PC-9 (cell line): ENCODE measurements around the gene OTUD7B. TPM values are rescaled to one million over a fixed set of nuclear protein-coding genes. Genes with fewer than 3 reads are reported as not detected.

Experiments used
- BruUV-seq: library from RNA; stranded (reverse); fragments of 400-500 nt; replicated peaks from 2 replicates; lab custom pipeline; 2021; lab: Mats Ljungman, UMichigan
- CTCF ChIA-PET: fragments of 300-600 bp; sonication (Branson Sonifier 250); formaldehyde crosslinking; loops from one replicate; lab custom pipeline; 2022; ENCODE audit warnings: antibody characterized with exemption; lab: Charles Lee
- POLR2A ChIA-PET: fragments of 300-600 bp; sonication (Branson Sonifier 250); formaldehyde crosslinking; loops from one replicate; lab custom pipeline; 2022; ENCODE audit warnings: antibody characterized with exemption; ENCODE audit not compliant: unreplicated experiment; lab: Charles Lee
- DNase-seq, 2 experiments: peaks; one replicate each; pipeline versions ENCODE4 v3.0.0 to v3.0.0-alpha.2; 2015 to 2022; ENCODE audit warnings: mixed read lengths in 1 of 2
- H2AFZ ChIP-seq: fragments of 200-600 bp; sonication (generic); 2 replicates; pipeline ENCODE4 v1.8.1; 2017; ENCODE audit warnings: antibody characterized with exemption
- H3F3A ChIP-seq: fragments of 200-600 bp; sonication (generic); 2 replicates; pipeline ENCODE4 v1.8.1; 2017; ENCODE audit warnings: antibody characterized with exemption, mild to moderate bottlenecking, low read depth; ENCODE audit not compliant: insufficient read depth
- H3K27ac ChIP-seq: fragments of 200-600 bp; sonication (generic); 2 replicates; pipeline ENCODE4 v1.6.1; 2016; ENCODE audit warnings: mixed run types
- H3K27me3 ChIP-seq: fragments of 200-600 bp; sonication (generic); 2 replicates; pipeline ENCODE4 v1.6.1; 2016; ENCODE audit warnings: low read depth, mixed run types; ENCODE audit not compliant: insufficient read depth
- H3K36me3 ChIP-seq: fragments of 200-600 bp; sonication (generic); 2 replicates; pipeline ENCODE4 v1.6.1; 2016; ENCODE audit warnings: low read depth, mixed run types
- H3K4me1 ChIP-seq: fragments of 200-600 bp; sonication (generic); replicated peaks from 2 replicates; pipeline ENCODE4 v1.6.1; 2016; ENCODE audit warnings: mixed run types; ENCODE audit not compliant: insufficient read depth
- H3K4me2 ChIP-seq: fragments of 200-600 bp; sonication (generic); 2 replicates; pipeline ENCODE4 v1.6.1; 2017; ENCODE audit warnings: mixed run types
- H3K4me3 ChIP-seq: fragments of 200-600 bp; sonication (generic); 2 replicates; pipeline ENCODE4 v1.6.1; 2016; ENCODE audit warnings: mixed run types
- H3K79me2 ChIP-seq: fragments of 200-600 bp; sonication (generic); 2 replicates; pipeline ENCODE4 v1.6.1; 2017; ENCODE audit warnings: low read depth, mixed run types
- H3K9me2 ChIP-seq: fragments of 200-600 bp; sonication (generic); 2 replicates; pipeline ENCODE4 v1.8.1; 2017; ENCODE audit warnings: mild to moderate bottlenecking; ENCODE audit not compliant: insufficient read depth
- H3K9me3 ChIP-seq: fragments of 200-600 bp; sonication (generic); 2 replicates; pipeline ENCODE4 v1.8.1; 2016; ENCODE audit warnings: low read depth; ENCODE audit not compliant: insufficient read depth
- H4K20me1 ChIP-seq: fragments of 200-600 bp; sonication (generic); 2 replicates; pipeline ENCODE4 v1.8.1; 2017; ENCODE audit not compliant: insufficient read depth
- EZH2 ChIP-seq: fragments of 200-600 bp; sonication (generic); IDR thresholded peaks from 2 replicates; pipeline ENCODE4 v1.8.0; 2017; ENCODE audit warnings: antibody characterized with exemption, low read depth
- intact Hi-C: fragments of 100-400 bp; cut with micrococcal nuclease; formaldehyde crosslinking; loops from one replicate; pipeline ENCODE4 v1.10.0; 2022; ENCODE audit not compliant: unreplicated experiment
- total RNA-seq: library from RNA; stranded (reverse); gene quantifications from 2 replicates; pipeline ENCODE4 v1.2.3, GENCODE V29; 2021
- TF ChIP-seq, protein P1 (sequence below): fragments of 200-600 bp; sonication (generic); conservative IDR thresholded peaks from 2 replicates; pipeline ENCODE4 v1.6.1; 2017; ENCODE audit warnings: mixed run types, antibody characterized with exemption, mild to moderate bottlenecking, moderate library complexity

The OTUD7B gene
- total RNA-seq, 1 experiment from 2014 or later: 30.2 TPM

GRCh38 chr1:150022357-150022756, 11.8 kb upstream of the OTUD7B start:
- H3K9me3 ChIP-seq: no peaks in the 10 kb centered on the region; the same call in 1 of the 2 replicates
- POLR2A ChIA-PET: no interaction called here
- H3K27me3 ChIP-seq: no peaks in the 10 kb centered on the region
- H2AFZ ChIP-seq: no peak overlapping the region
- intact Hi-C loops: no loop called here
- H4K20me1 ChIP-seq: no peaks in the 10 kb centered on the region
- no peak overlapping the region for H3K4me3 ChIP-seq
- CTCF ChIA-PET: no interaction called here
- no peaks in the 10 kb centered on the region for H3K9me2 ChIP-seq
- TF ChIP-seq, protein P1, sequence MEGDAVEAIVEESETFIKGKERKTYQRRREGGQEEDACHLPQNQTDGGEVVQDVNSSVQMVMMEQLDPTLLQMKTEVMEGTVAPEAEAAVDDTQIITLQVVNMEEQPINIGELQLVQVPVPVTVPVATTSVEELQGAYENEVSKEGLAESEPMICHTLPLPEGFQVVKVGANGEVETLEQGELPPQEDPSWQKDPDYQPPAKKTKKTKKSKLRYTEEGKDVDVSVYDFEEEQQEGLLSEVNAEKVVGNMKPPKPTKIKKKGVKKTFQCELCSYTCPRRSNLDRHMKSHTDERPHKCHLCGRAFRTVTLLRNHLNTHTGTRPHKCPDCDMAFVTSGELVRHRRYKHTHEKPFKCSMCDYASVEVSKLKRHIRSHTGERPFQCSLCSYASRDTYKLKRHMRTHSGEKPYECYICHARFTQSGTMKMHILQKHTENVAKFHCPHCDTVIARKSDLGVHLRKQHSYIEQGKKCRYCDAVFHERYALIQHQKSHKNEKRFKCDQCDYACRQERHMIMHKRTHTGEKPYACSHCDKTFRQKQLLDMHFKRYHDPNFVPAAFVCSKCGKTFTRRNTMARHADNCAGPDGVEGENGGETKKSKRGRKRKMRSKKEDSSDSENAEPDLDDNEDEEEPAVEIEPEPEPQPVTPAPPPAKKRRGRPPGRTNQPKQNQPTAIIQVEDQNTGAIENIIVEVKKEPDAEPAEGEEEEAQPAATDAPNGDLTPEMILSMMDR: no peak
- no peak for TF ChIP-seq EZH2
- H3F3A ChIP-seq: peaks cover 36% of the 10 kb centered on the region
- no peaks in the 10 kb centered on the region for H3K36me3 ChIP-seq
- no peak for DNase-seq
- H3K79me2 ChIP-seq: no peaks in the 10 kb centered on the region
- peak overlapping the region; percentile 82 for H3K27ac ChIP-seq
- no TSS peak for BruUV-seq
- H3K4me2 ChIP-seq: no peak overlapping the region
- peaks cover 64% of the 10 kb centered on the region for H3K4me1 ChIP-seq

DNA sequence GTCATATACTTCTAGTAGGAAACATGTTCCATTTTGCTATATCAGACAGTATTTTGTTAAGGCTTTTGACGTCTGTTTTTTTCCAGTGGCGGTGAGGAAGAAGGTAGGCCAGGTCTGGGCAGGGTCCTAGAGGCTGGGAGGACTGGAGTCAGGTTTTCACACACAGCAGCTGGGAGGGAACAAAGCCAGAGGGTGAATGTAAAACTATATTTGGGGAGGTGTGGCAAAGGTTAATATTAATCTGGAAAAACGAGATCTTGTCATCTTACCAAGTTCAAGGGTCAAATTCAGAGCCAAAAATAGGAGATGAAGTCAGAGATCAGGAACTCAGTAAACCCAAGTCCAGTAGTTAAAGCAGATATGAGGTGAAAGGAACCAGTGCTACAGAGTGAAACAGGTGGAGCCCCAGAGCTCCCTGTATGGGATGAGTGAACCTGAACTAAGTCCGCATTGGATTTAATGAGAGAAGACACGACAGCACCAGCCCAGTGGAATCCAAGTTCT, 10.7 kb upstream of the OTUD7B start:
- Histone ChIP-seq H2AFZ (no peak overlapping the region), H3K4me1 (peaks cover 75% of the 10 kb centered on the region), H3F3A (peaks cover 47% of the 10 kb centered on the region), H3K9me3 (no peaks in the 10 kb centered on the region; the same call in 1 of the 2 replicates), H3K4me3 (peak overlapping the region; percentile 24; the same call in 1 of the 2 replicates), H3K36me3 (no peaks in the 10 kb centered on the region), H3K79me2 (no peaks in the 10 kb centered on the region), H3K4me2 (peak overlapping the region; percentile 73), H3K27me3 (no peaks in the 10 kb centered on the region), H3K27ac (peak overlapping the region; percentile 82), H4K20me1 (no peaks in the 10 kb centered on the region), H3K9me2 (no peaks in the 10 kb centered on the region)
- intact Hi-C loops: no loop called here
- no peak for TF ChIP-seq EZH2
- TF ChIP-seq, protein P1: no peak
- CTCF ChIA-PET: no interaction called here
- BruUV-seq: no TSS peak
- peak; percentile 33 to 94 for DNase-seq
- POLR2A ChIA-PET: interaction anchor here (0.6 kb wide), 1 partner anchor 38 kb away, joined by 8 read pairs; no protein-coding TSS in a partner anchor

DNA sequence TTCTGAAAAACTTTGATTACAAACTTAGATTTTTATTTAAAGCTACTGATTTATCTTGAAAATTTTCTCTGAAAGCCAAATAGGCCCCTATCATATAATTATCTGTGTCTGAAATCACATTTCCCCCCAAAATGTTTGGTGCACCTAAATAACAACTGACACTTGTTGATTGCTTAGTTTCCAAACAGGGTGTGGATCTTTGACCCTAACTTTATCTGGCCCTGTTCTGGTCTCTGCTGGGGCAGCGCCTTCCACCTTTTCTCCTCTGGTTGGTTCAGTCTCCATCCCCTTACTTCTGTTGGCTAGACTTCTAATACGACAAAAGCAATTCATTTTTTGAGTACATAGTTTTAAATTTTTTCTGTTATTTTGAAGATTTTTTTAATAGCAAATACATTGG, 10.2 kb upstream of the OTUD7B start:
- TSS peak; percentile 41 for BruUV-seq
- Histone ChIP-seq H2AFZ (no peak overlapping the region), H3K27me3 (no peaks in the 10 kb centered on the region), H3K9me2 (no peaks in the 10 kb centered on the region), H3K27ac (peak overlapping the region; percentile 82), H3K9me3 (no peaks in the 10 kb centered on the region; the same call in 1 of the 2 replicates), H3K4me1 (peaks cover 76% of the 10 kb centered on the region), H3K4me2 (peak overlapping the region; percentile 73), H3K79me2 (no peaks in the 10 kb centered on the region), H4K20me1 (no peaks in the 10 kb centered on the region), H3F3A (peaks cover 52% of the 10 kb centered on the region), H3K36me3 (no peaks in the 10 kb centered on the region), H3K4me3 (no peak overlapping the region; the same call in 1 of the 2 replicates)
- intact Hi-C loops: no loop called here
- no peak for DNase-seq
- CTCF ChIA-PET: no interaction called here
- POLR2A ChIA-PET: no interaction called here
- TF ChIP-seq, protein P1: no peak
- TF ChIP-seq EZH2: no peak
